T-helper 1 cell treated with Interleukin-12 subunit alpha and Interleukin-12 subunit beta and Interleukin-4 antibody, amounts not matched to agents 30 ng/mL and 1 ng/mL, for 36 hours (primary cell): ENCODE data around the gene IRF2BP2. TPM values are rescaled to one million over a fixed set of nuclear protein-coding genes. Genes with fewer than 3 reads are reported as not detected.

Source experiments
- intact Hi-C: fragments of 100-400 bp; cut with micrococcal nuclease; formaldehyde crosslinking; loops from one replicate; pipeline ENCODE4 v1.15.1; 2024
- total RNA-seq: library from RNA; stranded (reverse); gene quantifications from 2 replicates; pipeline ENCODE4 v1.2.3, GENCODE V29; 2022

The IRF2BP2 gene
- total RNA-seq, 1 donor from 2014 or later, result 166 TPM

GRCh38 chr1:234634387-234634786 lies 24.4 kb upstream of the IRF2BP2 start:
- intact Hi-C loops, result no loop called here

DNA sequence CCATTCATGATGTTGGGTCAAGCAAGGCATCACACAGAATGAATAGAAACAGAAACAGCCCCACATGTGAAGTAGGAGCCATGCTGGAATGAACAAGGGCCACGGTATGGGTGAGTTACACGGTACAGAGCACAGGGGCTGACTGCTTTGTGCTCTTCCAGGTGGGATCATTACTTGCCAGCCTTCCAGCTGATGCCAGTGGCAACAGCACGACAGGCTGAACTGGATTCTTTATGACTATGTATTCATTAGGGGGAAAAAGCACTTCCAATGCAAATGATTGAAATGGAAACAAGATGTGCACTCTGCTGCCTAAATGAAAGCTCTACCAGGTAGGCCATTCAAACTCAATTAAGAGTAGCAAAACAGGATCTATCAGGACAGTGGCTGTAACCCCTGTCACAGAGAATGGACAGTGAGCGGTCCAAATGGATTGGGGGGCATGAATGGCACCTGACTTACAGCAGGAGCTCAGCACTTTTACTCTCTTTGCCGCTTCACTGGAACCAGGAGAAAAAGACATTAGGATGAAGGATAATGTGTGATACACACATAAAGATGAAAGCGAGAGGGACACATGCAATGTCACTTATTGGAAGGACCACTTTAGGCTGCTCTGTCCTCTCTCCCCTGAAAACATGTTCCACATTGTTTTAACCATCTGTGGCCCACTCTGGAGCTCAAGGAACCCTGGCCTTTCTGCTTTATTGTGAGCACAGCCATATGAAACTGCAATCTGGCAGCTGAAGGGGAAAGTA lies 23.4 kb upstream of the IRF2BP2 start:
- intact Hi-C loops, result no loop called here

GRCh38 chr1:234632225-234632624 lies 22.2 kb upstream of the IRF2BP2 start:
- intact Hi-C loops, result no loop called here

GRCh38 chr1:234631721-234632125 lies 21.7 kb upstream of the IRF2BP2 start:
- intact Hi-C loops, result no loop called here

DNA sequence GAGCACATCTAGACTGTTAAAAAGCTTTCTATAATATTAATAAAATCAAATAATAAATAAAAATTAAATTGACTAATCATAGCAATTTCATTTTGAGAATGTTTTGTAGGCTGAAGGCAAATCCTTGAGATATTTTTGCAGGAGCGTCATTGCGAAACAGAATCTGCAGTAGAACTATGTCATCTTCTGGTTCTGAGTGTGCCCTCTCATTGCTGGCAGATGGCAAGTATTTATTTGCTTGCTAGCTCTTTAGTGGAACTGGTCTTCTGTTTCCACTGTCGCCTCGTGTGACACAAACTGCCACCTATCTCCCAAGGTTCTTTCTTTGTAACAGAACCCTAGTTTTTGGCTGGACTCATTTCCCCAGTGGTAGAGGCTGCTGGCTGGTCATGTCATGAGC lies 19.0 kb upstream of the IRF2BP2 start:
- intact Hi-C loops, result loop anchor here (5.0 kb wide), 1 partner anchor 73 kb away; no protein-coding TSS in a partner anchor

DNA sequence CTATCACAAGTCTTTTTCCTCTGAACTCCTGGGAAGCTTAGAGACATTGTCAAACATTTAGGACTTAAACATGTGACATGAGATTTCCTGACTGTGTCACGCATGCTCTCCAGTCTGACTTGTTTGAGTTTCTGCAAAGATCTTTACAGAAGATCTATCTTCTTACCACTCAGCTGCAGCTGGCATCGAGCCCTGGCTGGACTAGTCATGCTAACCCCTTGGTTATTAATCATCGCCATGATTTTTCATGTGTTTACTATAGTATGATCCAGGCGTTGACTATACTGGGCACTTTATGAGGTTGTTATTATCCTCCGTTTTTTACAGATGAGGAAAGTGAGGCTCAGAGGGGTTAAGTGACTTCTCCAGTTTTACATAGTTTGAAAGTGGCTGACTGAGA lies 18.1 kb upstream of the IRF2BP2 start:
- intact Hi-C loops, result loop anchor here (5.0 kb wide), 1 partner anchor 74 kb away; no protein-coding TSS in a partner anchor

GRCh38 chr1:234627009-234627950 lies 17.3 kb upstream of the IRF2BP2 start:
- intact Hi-C loops, result loop anchor here (5.0 kb wide), 1 partner anchor 75 kb away; no protein-coding TSS in a partner anchor

DNA sequence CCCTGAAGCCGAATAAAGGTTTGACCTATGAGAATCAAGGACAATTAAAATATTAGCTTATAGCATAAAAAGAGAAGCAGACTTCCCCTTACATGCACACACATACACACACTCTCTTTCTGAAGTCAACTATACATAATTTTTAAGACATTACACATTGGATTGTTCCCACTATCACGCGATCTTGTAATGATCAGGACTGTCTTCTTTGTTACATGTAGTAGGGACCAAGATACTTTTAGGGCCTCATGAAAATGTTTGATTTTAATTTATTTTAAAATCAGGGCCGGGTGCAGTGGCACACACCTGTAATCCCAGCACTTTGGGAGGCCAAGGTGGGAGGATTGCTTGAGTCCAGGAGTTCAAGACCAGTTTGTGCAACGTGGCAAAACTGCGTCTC lies 16.4 kb upstream of the IRF2BP2 start:
- intact Hi-C loops, result loop anchor here (5.0 kb wide), 1 partner anchor 76 kb away; no protein-coding TSS in a partner anchor

- intact Hi-C loops, result loop anchor here (5.0 kb wide), 1 partner anchor 78 kb away; no protein-coding TSS in a partner anchor
Measured at GRCh38 chr1:234624724-234625117, 14.7 kb upstream of the IRF2BP2 start.

DNA sequence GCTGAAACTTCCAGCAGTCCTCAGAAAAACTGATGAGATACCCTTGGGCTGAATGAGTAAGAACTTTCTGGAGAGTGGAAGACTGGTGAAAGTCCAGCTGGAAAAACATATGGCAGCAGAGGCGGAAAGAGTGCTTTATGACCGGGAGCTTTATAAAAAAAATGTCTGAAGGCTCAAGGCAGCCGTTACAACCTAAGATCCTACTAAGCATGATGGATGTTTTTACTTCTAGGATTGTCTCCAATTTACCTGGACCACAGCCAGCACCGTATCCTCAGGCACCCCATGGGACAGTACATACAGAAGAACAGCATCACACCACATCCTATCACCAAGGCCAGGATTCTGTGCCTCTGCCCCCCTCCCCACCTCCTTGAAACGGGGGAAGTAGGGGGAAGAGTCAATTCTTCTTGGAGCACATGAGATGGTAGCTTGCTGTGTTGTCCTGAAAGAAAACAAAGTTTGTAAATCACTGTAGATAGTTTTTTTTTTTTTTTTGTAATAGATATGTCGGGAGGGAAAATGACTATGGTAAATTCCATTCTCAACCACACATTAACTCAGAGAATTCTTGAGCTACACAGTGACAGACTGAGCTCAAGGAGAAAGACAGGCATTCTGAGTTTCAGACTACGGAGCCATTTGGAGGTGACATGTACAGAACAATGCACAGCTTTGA lies 11.8 kb upstream of the IRF2BP2 start:
- intact Hi-C loops, result no loop called here

- intact Hi-C loops, result no loop called here
Measured at GRCh38 chr1:234621127-234621468, 11.1 kb upstream of the IRF2BP2 start.

- intact Hi-C loops, result no loop called here
Measured at GRCh38 chr1:234620272-234621126, 10.5 kb upstream of the IRF2BP2 start.

DNA sequence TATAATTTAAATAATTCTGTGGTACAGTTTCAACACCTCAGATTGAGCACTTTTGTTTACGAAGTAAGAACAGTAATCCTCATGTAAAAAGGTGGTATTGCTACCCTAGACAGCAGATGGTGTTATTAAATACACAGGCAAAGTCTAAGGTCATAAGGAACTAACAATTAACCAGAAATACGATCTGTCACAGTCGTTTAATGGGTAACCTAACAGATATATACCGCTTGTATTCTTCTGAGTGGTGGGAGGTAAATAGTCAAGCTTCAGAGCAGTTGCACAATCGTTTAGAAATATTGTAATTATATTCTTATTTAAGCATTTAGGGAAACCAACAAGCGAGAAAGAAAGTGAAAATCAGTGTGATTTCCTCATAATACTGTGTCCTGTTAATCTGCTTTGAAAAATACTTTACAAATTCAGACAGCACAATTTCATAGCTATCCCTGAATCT lies 9.8 kb upstream of the IRF2BP2 start:
- intact Hi-C loops, result no loop called here

GRCh38 chr1:234619071-234619480 lies 9.1 kb upstream of the IRF2BP2 start:
- intact Hi-C loops, result no loop called here

DNA sequence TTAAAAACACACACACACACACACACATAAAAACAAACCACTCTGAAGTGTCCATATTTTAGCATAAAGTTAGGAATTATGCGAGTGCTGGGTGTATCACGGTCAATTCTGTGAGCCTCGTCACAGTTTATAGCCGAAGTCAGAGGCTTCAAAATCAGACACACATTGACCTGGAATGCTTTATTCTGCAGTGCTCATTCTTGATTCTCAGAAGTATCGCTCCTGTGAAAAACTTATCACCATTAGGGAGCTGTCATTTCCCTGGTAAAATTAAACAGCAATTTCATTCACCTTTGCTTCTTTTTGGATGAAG lies 8.7 kb upstream of the IRF2BP2 start:
- intact Hi-C loops, result no loop called here

DNA sequence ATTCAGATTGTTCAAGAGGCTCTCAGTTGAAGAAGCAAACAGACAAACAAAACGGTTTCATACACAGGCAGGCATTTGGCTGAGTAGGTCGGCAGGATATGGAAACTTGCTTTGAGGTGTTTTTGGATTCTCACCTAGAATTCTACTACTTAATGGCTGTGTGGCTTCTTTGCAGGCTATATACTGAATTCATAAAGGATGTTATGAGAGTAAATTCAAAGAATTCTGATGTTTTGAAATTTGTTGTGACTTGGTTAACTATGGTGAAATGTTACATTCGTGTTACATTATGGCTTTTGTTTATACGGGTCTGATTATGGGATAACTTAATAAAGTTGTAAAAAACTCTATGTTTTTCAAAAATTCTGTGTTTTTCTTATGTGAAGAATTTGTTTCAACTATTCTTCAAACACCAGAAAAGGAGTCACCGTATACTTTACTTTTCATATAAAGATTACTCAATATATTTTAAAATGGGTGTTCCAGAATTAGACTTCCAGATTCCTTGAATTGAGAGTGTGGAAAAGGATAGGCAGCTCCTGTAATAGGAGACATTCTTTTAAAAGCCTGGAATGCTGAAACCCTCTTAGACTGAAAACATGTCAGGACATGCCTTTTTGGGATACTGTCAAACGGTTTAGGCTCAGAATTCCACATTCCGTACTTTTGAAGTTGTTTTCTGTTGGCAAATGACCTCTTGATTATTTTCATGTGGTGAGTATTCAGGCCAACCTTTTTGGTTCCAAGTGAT lies 8.2 kb upstream of the IRF2BP2 start:
- intact Hi-C loops, result no loop called here

GRCh38 chr1:234617131-234617985 lies 7.4 kb upstream of the IRF2BP2 start:
- intact Hi-C loops, result no loop called here

DNA sequence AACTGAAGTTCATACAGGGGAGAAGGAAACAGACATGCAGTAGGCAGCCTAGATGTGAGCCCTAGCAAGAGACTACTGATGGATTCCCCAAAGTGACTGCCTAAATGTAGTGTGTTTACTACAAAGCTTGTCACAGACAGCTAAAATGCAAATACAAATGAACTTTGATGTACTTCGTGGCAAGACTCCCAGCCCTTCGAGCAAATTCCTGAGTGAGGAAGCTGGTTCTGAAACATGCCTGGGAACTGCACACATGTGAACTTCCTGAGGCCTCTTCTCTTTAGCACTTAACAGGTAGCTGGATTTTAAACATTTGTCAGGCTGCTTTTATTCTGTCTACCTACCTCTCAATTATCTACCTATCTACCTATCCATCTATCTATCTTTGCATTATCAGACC lies 6.7 kb upstream of the IRF2BP2 start:
- intact Hi-C loops, result no loop called here

DNA sequence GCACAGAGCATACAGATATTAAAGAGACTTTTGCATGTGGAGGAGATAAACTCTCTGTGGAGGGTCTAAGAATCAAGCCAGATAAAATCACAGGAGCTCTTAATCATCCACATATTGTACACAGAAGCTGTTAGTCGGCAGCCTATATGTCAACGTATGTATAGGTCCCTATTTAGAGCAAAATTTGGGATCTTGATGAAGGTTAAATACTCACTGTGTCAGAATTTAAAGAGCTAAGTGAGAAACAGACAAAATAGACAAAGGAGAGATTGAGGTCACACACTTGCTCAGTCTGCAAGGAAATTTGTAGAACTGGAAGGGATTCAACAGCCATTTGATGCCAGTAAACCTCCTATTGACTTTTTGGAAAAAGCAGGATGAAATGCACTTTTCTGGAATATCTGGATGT lies 4.1 kb upstream of the IRF2BP2 start:
- intact Hi-C loops, result loop anchor here (5.0 kb wide), 1 partner anchor 242 kb away; the partner anchor contains the start of gene COA6
